Activated CD4-positive, alpha-beta T cell treated with anti-CD3 and anti-CD28 coated beads, Interleukin-2, amount 10 ng/mL, durations not matched to agents 7 days and 5 days (primary cell): ENCODE results near the gene FGF9. TPM values are rescaled to one million over a fixed set of nuclear protein-coding genes. Genes with fewer than 3 reads are reported as not detected.

ENCODE experiments used
- CTCF ChIA-PET: fragments of 350-600 bp; sonication (Branson Sonifier 250); formaldehyde crosslinking; loops from one replicate; lab custom pipeline; 2021; ENCODE audit warnings: antibody characterized with exemption; lab: Charles Lee
- POLR2A ChIA-PET: fragments of 350-600 bp; sonication (Branson Sonifier 250); formaldehyde crosslinking; loops from one replicate; lab custom pipeline; 2021; ENCODE audit warnings: antibody characterized with exemption; lab: Charles Lee
- DNase-seq: peaks from one replicate; pipeline ENCODE4 v3.0.0-alpha.2; 2020
- H3K27ac Mint-ChIP-seq: one replicate; pipeline ENCODE4 v1.8.0; 2021; ENCODE audit warnings: mild to moderate bottlenecking, moderate library complexity, mixed read lengths
- H3K27me3 Mint-ChIP-seq: one replicate; pipeline ENCODE4 v1.8.0; 2021; ENCODE audit warnings: mixed read lengths
- H3K36me3 Mint-ChIP-seq: one replicate; pipeline ENCODE4 v1.8.0; 2021; ENCODE audit warnings: low read depth, mixed read lengths
- H3K4me1 Mint-ChIP-seq: one replicate; pipeline ENCODE4 v1.8.0; 2021; ENCODE audit warnings: mixed read lengths
- H3K4me3 Mint-ChIP-seq: one replicate; pipeline ENCODE4 v1.8.0; 2021; ENCODE audit warnings: mild to moderate bottlenecking, moderate library complexity, mixed read lengths
- H3K9me3 Mint-ChIP-seq: one replicate; pipeline ENCODE4 v1.8.0; 2021; ENCODE audit warnings: mixed read lengths
- total RNA-seq, 2 experiments: library from RNA; stranded (reverse); gene quantifications; one replicate each; pipeline ENCODE4 v1.2.3, GENCODE V29; 2021

The FGF9 gene
- total RNA-seq, 2 experiments from 2014 or later, result 0.04 TPM; not detected in 1

GRCh38 chr13:21668732-21669275 lies 2.1 kb upstream of the FGF9 start:
- H3K4me1 Mint-ChIP-seq, result peaks cover 41% of the 10 kb centered on the region
- ChIA-PET CTCF (interaction anchor here (1.7 kb wide), 1 partner anchor 65 kb away, joined by 3 read pairs; the partner anchor contains the start of gene MICU2), POLR2A (no interaction called here)
- H3K27ac Mint-ChIP-seq, result no peak overlapping the region
- H3K9me3 Mint-ChIP-seq, result no peaks in the 10 kb centered on the region
- peak overlapping the region; percentile 84 for H3K4me3 Mint-ChIP-seq
- no peak for DNase-seq
- H3K36me3 Mint-ChIP-seq, result no peaks in the 10 kb centered on the region
- H3K27me3 Mint-ChIP-seq, result peaks cover 59% of the 10 kb centered on the region

GRCh38 chr13:21670006-21670882 lies 629 bp upstream of the FGF9 start:
- H3K4me1 Mint-ChIP-seq, result peaks cover 48% of the 10 kb centered on the region
- H3K9me3 Mint-ChIP-seq, result no peaks in the 10 kb centered on the region
- POLR2A ChIA-PET, result interaction anchor here (0.5 kb wide), 1 partner anchor 411 kb away, joined by 5 read pairs; no protein-coding TSS in a partner anchor
- peak overlapping the region; percentile 84 for H3K4me3 Mint-ChIP-seq
- CTCF ChIA-PET, result interaction anchor here (0.6 to 1.1 kb wide), 2 partner anchors 52 to 1145 kb away, joined by 3 to 4 read pairs; no protein-coding TSS in a partner anchor
- peak; percentile 56 for DNase-seq
- peak overlapping the region; percentile 72 for H3K27ac Mint-ChIP-seq
- H3K27me3 Mint-ChIP-seq, result peaks cover 68% of the 10 kb centered on the region
- H3K36me3 Mint-ChIP-seq, result no peaks in the 10 kb centered on the region

GRCh38 chr13:21671620-21672286 lies 880 bp downstream of the FGF9 start:
- H3K36me3 Mint-ChIP-seq, result no peaks in the 10 kb centered on the region
- H3K4me3 Mint-ChIP-seq, result peak overlapping the region; percentile 84
- ChIA-PET CTCF (interaction anchor here (1.4 kb wide), 1 partner anchor 9 kb away, joined by 3 read pairs; no protein-coding TSS in a partner anchor), POLR2A (no interaction called here)
- peaks cover 78% of the 10 kb centered on the region for H3K27me3 Mint-ChIP-seq
- no peak overlapping the region for H3K27ac Mint-ChIP-seq
- no peak for DNase-seq
- peaks cover 51% of the 10 kb centered on the region for H3K4me1 Mint-ChIP-seq
- no peaks in the 10 kb centered on the region for H3K9me3 Mint-ChIP-seq

GRCh38 chr13:21672287-21672680 lies 1.4 kb downstream of the FGF9 start:
- Mint-ChIP-seq H3K4me3 (no peak overlapping the region), H3K27me3 (peaks cover 80% of the 10 kb centered on the region), H3K36me3 (no peaks in the 10 kb centered on the region), H3K4me1 (peaks cover 51% of the 10 kb centered on the region), H3K9me3 (no peaks in the 10 kb centered on the region), H3K27ac (no peak overlapping the region)
- DNase-seq, result no peak
- ChIA-PET POLR2A (no interaction called here), CTCF (interaction anchor here (1.4 kb wide), 1 partner anchor 9 kb away, joined by 3 read pairs; no protein-coding TSS in a partner anchor)

- Mint-ChIP-seq H3K4me3 (peak overlapping the region; percentile 58), H3K36me3 (no peaks in the 10 kb centered on the region), H3K4me1 (peaks cover 51% of the 10 kb centered on the region), H3K27me3 (peaks cover 80% of the 10 kb centered on the region), H3K9me3 (no peaks in the 10 kb centered on the region), H3K27ac (no peak overlapping the region)
- POLR2A ChIA-PET, result interaction anchor here (0.6 to 0.7 kb wide), 2 partner anchors 14 to 695 kb away, joined by 5 to 8 read pairs; no protein-coding TSS in a partner anchor
- no peak for DNase-seq
- CTCF ChIA-PET, result no interaction called here
Measured at GRCh38 chr13:21672796-21673538, 2.1 kb downstream of the FGF9 start.

- POLR2A ChIA-PET, result interaction anchor here (0.6 to 0.7 kb wide), 2 partner anchors 13 to 695 kb away, joined by 5 to 8 read pairs; no protein-coding TSS in a partner anchor
- DNase-seq, result no peak
- Mint-ChIP-seq H3K36me3 (no peaks in the 10 kb centered on the region), H3K4me3 (peak overlapping the region; percentile 58), H3K4me1 (peaks cover 49% of the 10 kb centered on the region), H3K9me3 (no peaks in the 10 kb centered on the region), H3K27me3 (peaks cover 78% of the 10 kb centered on the region), H3K27ac (no peak overlapping the region)
- CTCF ChIA-PET, result no interaction called here
Measured at GRCh38 chr13:21673539-21673788, 2.6 kb downstream of the FGF9 start.

- Mint-ChIP-seq H3K27ac (no peak overlapping the region), H3K4me3 (peak overlapping the region; percentile 63), H3K4me1 (peaks cover 45% of the 10 kb centered on the region), H3K9me3 (no peaks in the 10 kb centered on the region), H3K36me3 (no peaks in the 10 kb centered on the region), H3K27me3 (peaks cover 76% of the 10 kb centered on the region)
- POLR2A ChIA-PET, result no interaction called here
- DNase-seq, result peak; percentile 20
- CTCF ChIA-PET, result no interaction called here
Measured at GRCh38 chr13:21673789-21674489, 3.1 kb downstream of the FGF9 start.

- Mint-ChIP-seq H3K4me1 (peaks cover 39% of the 10 kb centered on the region), H3K27me3 (peaks cover 73% of the 10 kb centered on the region), H3K4me3 (peak overlapping the region; percentile 67), H3K36me3 (no peaks in the 10 kb centered on the region), H3K27ac (no peak overlapping the region), H3K9me3 (no peaks in the 10 kb centered on the region)
- POLR2A ChIA-PET, result no interaction called here
- DNase-seq, result no peak
- CTCF ChIA-PET, result no interaction called here
Measured at GRCh38 chr13:21674490-21675009, 3.7 kb downstream of the FGF9 start.

- no peak for DNase-seq
- ChIA-PET CTCF (interaction anchor here (0.6 to 1.2 kb wide), 2 partner anchors 8 to 577 kb away, joined by 3 to 4 read pairs; no protein-coding TSS in a partner anchor), POLR2A (no interaction called here)
- peaks cover 71% of the 10 kb centered on the region for H3K27me3 Mint-ChIP-seq
- no peaks in the 10 kb centered on the region for H3K9me3 Mint-ChIP-seq
- H3K4me1 Mint-ChIP-seq, result peaks cover 37% of the 10 kb centered on the region
- H3K27ac Mint-ChIP-seq, result no peak overlapping the region
- H3K4me3 Mint-ChIP-seq, result peak overlapping the region; percentile 51
- no peaks in the 10 kb centered on the region for H3K36me3 Mint-ChIP-seq
Measured at GRCh38 chr13:21675095-21675991, 4.5 kb downstream of the FGF9 start.

GRCh38 chr13:21676611-21677021 lies 5.7 kb downstream of the FGF9 start:
- peaks cover 63% of the 10 kb centered on the region for H3K27me3 Mint-ChIP-seq
- no peaks in the 10 kb centered on the region for H3K36me3 Mint-ChIP-seq
- no peak for DNase-seq
- peaks cover 25% of the 10 kb centered on the region for H3K4me1 Mint-ChIP-seq
- ChIA-PET CTCF (interaction anchor here (1.2 kb wide), 1 partner anchor 9 kb away, joined by 4 read pairs; no protein-coding TSS in a partner anchor), POLR2A (no interaction called here)
- no peak overlapping the region for H3K4me3 Mint-ChIP-seq
- no peak overlapping the region for H3K27ac Mint-ChIP-seq
- no peaks in the 10 kb centered on the region for H3K9me3 Mint-ChIP-seq

GRCh38 chr13:21677075-21677623 lies 6.3 kb downstream of the FGF9 start:
- no peaks in the 10 kb centered on the region for H3K9me3 Mint-ChIP-seq
- CTCF ChIA-PET, result no interaction called here
- no peaks in the 10 kb centered on the region for H3K36me3 Mint-ChIP-seq
- POLR2A ChIA-PET, result no interaction called here
- H3K27me3 Mint-ChIP-seq, result peaks cover 59% of the 10 kb centered on the region
- no peak overlapping the region for H3K4me3 Mint-ChIP-seq
- no peak overlapping the region for H3K27ac Mint-ChIP-seq
- H3K4me1 Mint-ChIP-seq, result peaks cover 20% of the 10 kb centered on the region
- no peak for DNase-seq
